SK-N-SH (cell line): ENCODE results near the gene PROX1.

ENCODE experiments used
- CTCF ChIP-seq: fragments of 200-600 bp; sonication (generic); IDR thresholded peaks from 2 replicates; pipeline ENCODE4 v1.6.1; 2017; ENCODE audit warnings: antibody characterized with exemption, mild to moderate bottlenecking, moderate library complexity
- SIN3A ChIP-seq: IDR thresholded peaks from 2 replicates; pipeline ENCODE4 v1.6.1; 2012; ENCODE audit warnings: low read depth, mild to moderate bottlenecking, low read length, moderate library complexity, borderline replicate concordance
- SMC3 ChIP-seq: IDR thresholded peaks from 2 replicates; pipeline ENCODE4 v1.6.1; 2012; ENCODE audit warnings: low read depth, low read length, improper control_type of control experiment
- USF2 ChIP-seq: fragments of 150-350 bp; IDR thresholded peaks from 2 replicates; pipeline ENCODE4 v1.6.1; 2017; ENCODE audit warnings: antibody characterized with exemption, low read length, low read depth, borderline replicate concordance

GRCh38 chr1:214068979-214069378, 81.2 kb downstream of the PROX1 start:
- no peak for TF ChIP-seq CTCF
- TF ChIP-seq USF2, result no peak
- TF ChIP-seq SMC3, result no peak
- TF ChIP-seq SIN3A, result no peak
